Liver (tissue), 9 donors: ENCODE data around the gene AGA. TPM values are rescaled to one million over a fixed set of nuclear protein-coding genes. Genes with fewer than 3 reads are reported as not detected.
A peak's percentile ranks its signal among the peaks of the same experiment; 100 is the strongest.

Experiments used
- DNase-seq: peaks from one replicate; pipeline ENCODE4 v3.0.0-alpha.2; 2017; ENCODE audit warnings: low spot score
- H3K27ac ChIP-seq, 2 donors: one replicate each; pipeline ENCODE4 v1.7.0; 2013; ENCODE audit warnings: inconsistent platforms in 2 of 2, low read length in 2 of 2, control low read depth in 1 of 2, low read depth in 1 of 2, mild to moderate bottlenecking in 1 of 2
- H3K27me3 ChIP-seq, 4 donors: one replicate each; pipeline versions ENCODE4 v1.6.1 to v1.7.0; 2013; ENCODE audit warnings: low read length in 3 of 4, inconsistent platforms in 1 of 4, mild to moderate bottlenecking in 1 of 4, moderate library complexity in 1 of 4; ENCODE audit not compliant: control insufficient read depth in 4 of 4, insufficient read depth in 4 of 4
- H3K36me3 ChIP-seq, 4 donors: one replicate each; pipeline versions ENCODE4 v1.6.1 to v1.7.0; 2013; ENCODE audit warnings: low read length in 3 of 4, mild to moderate bottlenecking in 3 of 4, low read depth in 1 of 4, moderate library complexity in 1 of 4; ENCODE audit not compliant: control insufficient read depth in 4 of 4, insufficient read depth in 3 of 4
- H3K4me1 ChIP-seq, 4 donors: one replicate each; pipeline versions ENCODE4 v1.6.1 to v1.7.0; 2013; ENCODE audit warnings: low read length in 3 of 4, mild to moderate bottlenecking in 3 of 4, moderate library complexity in 1 of 4; ENCODE audit not compliant: control insufficient read depth in 4 of 4, insufficient read depth in 4 of 4
- H3K4me3 ChIP-seq, 3 donors: one replicate each; pipeline versions ENCODE4 v1.6.1 to v1.7.0; 2013; ENCODE audit warnings: low read length in 3 of 3, control low read depth in 1 of 3, low read depth in 1 of 3, mild to moderate bottlenecking in 1 of 3
- H3K9ac ChIP-seq, 2 donors: one replicate each; pipeline ENCODE4 v1.7.0; 2013; ENCODE audit warnings: low read length in 2 of 2, mild to moderate bottlenecking in 2 of 2, moderate library complexity in 2 of 2, control low read depth in 1 of 2, low read depth in 1 of 2
- H3K9me3 ChIP-seq, 4 donors: one replicate each; pipeline versions ENCODE4 v1.6.1 to v1.7.0; 2013; ENCODE audit warnings: low read length in 3 of 4; ENCODE audit not compliant: control insufficient read depth in 4 of 4
- FOXA1 ChIP-seq: IDR thresholded peaks from 2 replicates; pipeline ENCODE4 v1.6.1; 2016; ENCODE audit warnings: antibody characterized with exemption
- FOXA2 ChIP-seq: IDR thresholded peaks from 2 replicates; pipeline ENCODE4 v1.6.1; 2016; ENCODE audit warnings: antibody characterized with exemption
- HNF4A ChIP-seq, 2 donors: conservative IDR thresholded peaks; 2 replicates each; pipeline ENCODE4 v1.6.1; 2016; ENCODE audit warnings: antibody characterized with exemption in 2 of 2, mild to moderate bottlenecking in 2 of 2
- HNF4G ChIP-seq: IDR thresholded peaks from 2 replicates; pipeline ENCODE4 v1.6.1; 2016; ENCODE audit warnings: antibody characterized with exemption
- RXRA ChIP-seq, 2 donors: IDR thresholded peaks; 2 replicates each; pipeline ENCODE4 v1.6.1; 2017 to 2018; ENCODE audit warnings: antibody characterized with exemption in 2 of 2, mild to moderate bottlenecking in 1 of 2
- SP1 ChIP-seq: IDR thresholded peaks from 2 replicates; pipeline ENCODE4 v1.6.1; 2018; ENCODE audit warnings: antibody characterized with exemption, mild to moderate bottlenecking
- YY1 ChIP-seq: IDR thresholded peaks from 2 replicates; pipeline ENCODE4 v1.6.1; 2016; ENCODE audit warnings: antibody characterized with exemption, mild to moderate bottlenecking
- WGBS: extraction: QIAGEN DNeasy Blood & Tissue Kit; methylation state at CpG from one replicate; pipeline ENCODE4 v1.1.7; 2013; 5-methylcytosine and 5-hydroxymethylcytosine counted together
- polyA plus RNA-seq, 2 donors: library from polyadenylated mRNA; stranded (reverse) in 1 of 2; unstranded in 1 of 2; fragments of 200-250 nt in 1 of 2; fragments of >200 nt in 1 of 2; fragmentation: Nextera tagmentation in 1 of 2; extraction: Ambion mirVana in 1 of 2; gene quantifications; one replicate each; pipeline versions ENCODE4 v1.2.1 to v1.2.3, GENCODE V29; 2013 to 2015
- total RNA-seq, 2 donors: library from RNA; depleted of rRNA; stranded (reverse); fragments of >200 nt; gene quantifications; one replicate each; pipeline ENCODE4 v1.2.3, GENCODE V29; 2014
- TF ChIP-seq, protein P1 (sequence below): IDR thresholded peaks from 2 replicates; pipeline ENCODE4 v1.6.1; 2016; ENCODE audit warnings: antibody characterized with exemption
- TF ChIP-seq, protein P2 (sequence below): IDR thresholded peaks from 2 replicates; pipeline ENCODE4 v1.6.1; 2016; ENCODE audit warnings: antibody characterized with exemption
- TF ChIP-seq, protein P3 (sequence below): IDR thresholded peaks from 2 replicates; pipeline ENCODE4 v1.6.1; 2016; ENCODE audit warnings: antibody characterized with exemption
- donor health status: healthy.
- donor health status: healthy.
- donor health status: healthy.
- donor health status: healthy.
- donor health status: healthy.

AGA gene
- total and polyA plus RNA-seq, 4 donors, result 12.9 to 38.4 (median 35.6) TPM

DNA sequence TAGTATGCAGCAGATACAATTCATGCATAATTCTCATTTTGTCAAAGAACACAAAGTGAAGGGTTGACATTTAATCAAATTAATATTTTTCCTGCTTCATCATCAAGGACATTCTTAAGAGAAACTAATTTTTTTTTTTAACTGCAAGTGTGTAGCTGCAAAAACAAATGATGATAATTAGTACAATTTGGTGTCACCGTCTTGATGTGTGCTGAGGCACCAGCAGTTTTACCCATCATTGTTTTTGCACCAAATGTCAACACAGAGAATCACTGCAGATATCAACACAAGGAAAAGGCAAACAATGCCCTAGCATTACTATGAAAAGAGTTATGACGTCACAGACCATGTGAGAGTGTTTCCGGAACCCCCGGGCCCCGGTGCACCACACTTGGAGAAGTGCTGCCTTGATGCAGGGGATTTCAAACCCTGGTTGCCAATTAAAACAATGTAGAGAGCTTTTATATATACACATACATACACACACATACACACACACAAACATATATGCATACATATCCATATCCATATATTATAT is 55.9 kb downstream of the AGA start:
- Histone ChIP-seq H3K27ac (no peak overlapping the region), H3K9ac (no peak overlapping the region), H3K27me3 (no peaks in the 10 kb centered on the region), H3K36me3 (no peaks in the 10 kb centered on the region), H3K4me1 (peaks cover 0 to 2% (median under 1%) of the 10 kb centered on the region in 4 donors), H3K9me3 (no peaks in the 10 kb centered on the region), H3K4me3 (no peak overlapping the region)
- no peak for DNase-seq
- WGBS, result 77% methylated on average over 5 of the region's 5 CpGs
- no peak for TF ChIP-seq FOXA1
- no peak for TF ChIP-seq RXRA (IDR thresholded peaks at IDR 0.05)
- TF ChIP-seq HNF4A (conservative IDR thresholded peaks at IDR 0.05), result no peak
- TF ChIP-seq, protein P1, sequence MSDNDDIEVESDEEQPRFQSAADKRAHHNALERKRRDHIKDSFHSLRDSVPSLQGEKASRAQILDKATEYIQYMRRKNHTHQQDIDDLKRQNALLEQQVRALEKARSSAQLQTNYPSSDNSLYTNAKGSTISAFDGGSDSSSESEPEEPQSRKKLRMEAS, result no peak
- TF ChIP-seq, protein P2, sequence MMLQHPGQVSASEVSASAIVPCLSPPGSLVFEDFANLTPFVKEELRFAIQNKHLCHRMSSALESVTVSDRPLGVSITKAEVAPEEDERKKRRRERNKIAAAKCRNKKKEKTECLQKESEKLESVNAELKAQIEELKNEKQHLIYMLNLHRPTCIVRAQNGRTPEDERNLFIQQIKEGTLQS, result no peak
- TF ChIP-seq FOXA2, result no peak
- TF ChIP-seq YY1, result no peak

DNA sequence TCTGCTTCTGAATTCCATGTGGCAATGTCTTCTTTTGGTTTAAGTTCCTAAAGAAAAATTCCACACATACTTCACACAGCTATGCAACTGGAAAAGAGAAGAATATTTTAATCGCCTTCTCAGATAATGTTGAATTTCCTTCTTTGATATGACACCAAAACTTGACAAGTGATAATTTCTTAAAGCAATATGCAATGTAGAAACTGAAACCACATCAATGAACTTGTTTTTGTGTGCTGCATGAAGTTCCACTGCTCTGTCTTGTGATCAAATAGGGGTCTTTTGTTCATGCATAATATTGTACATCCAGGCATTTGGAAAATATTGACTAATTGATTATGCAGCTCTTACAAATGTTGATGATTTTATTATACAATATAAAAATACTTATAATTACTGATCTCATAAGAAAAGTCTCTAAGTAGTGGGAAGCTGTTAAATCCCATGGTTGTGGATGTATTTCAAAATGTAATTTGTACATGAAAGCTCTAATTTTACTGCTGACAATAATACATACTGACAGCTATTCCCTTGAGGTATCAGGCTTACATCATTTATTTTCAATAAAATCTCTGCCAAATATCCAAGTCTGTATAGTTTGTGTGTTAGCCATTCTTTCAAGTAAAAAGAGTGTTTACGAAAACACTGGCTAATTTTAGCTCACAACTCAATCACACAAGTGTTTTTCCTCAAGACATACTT is 56.5 kb downstream of the AGA start:
- Histone ChIP-seq H3K27ac (no peak overlapping the region), H3K4me1 (no peaks in the 10 kb centered on the region), H3K9ac (no peak overlapping the region), H3K9me3 (peaks cover 0 to 5% (median under 1%) of the 10 kb centered on the region in 4 donors), H3K27me3 (no peaks in the 10 kb centered on the region), H3K4me3 (no peak overlapping the region), H3K36me3 (no peaks in the 10 kb centered on the region)
- WGBS, result 71% methylated on average over 2 of the region's 2 CpGs
- no peak for DNase-seq
- TF ChIP-seq RXRA (IDR thresholded peaks at IDR 0.05) (no peak), SP1 (no peak), FOXA1 (no peak), HNF4A (conservative IDR thresholded peaks at IDR 0.05) (no peak), FOXA2 (no peak)
- TF ChIP-seq, protein P2, result no peak
- TF ChIP-seq, protein P3, sequence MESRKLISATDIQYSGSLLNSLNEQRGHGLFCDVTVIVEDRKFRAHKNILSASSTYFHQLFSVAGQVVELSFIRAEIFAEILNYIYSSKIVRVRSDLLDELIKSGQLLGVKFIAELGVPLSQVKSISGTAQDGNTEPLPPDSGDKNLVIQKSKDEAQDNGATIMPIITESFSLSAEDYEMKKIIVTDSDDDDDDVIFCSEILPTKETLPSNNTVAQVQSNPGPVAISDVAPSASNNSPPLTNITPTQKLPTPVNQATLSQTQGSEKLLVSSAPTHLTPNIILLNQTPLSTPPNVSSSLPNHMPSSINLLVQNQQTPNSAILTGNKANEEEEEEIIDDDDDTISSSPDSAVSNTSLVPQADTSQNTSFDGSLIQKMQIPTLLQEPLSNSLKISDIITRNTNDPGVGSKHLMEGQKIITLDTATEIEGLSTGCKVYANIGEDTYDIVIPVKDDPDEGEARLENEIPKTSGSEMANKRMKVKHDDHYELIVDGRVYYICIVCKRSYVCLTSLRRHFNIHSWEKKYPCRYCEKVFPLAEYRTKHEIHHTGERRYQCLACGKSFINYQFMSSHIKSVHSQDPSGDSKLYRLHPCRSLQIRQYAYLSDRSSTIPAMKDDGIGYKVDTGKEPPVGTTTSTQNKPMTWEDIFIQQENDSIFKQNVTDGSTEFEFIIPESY, result no peak

DNA sequence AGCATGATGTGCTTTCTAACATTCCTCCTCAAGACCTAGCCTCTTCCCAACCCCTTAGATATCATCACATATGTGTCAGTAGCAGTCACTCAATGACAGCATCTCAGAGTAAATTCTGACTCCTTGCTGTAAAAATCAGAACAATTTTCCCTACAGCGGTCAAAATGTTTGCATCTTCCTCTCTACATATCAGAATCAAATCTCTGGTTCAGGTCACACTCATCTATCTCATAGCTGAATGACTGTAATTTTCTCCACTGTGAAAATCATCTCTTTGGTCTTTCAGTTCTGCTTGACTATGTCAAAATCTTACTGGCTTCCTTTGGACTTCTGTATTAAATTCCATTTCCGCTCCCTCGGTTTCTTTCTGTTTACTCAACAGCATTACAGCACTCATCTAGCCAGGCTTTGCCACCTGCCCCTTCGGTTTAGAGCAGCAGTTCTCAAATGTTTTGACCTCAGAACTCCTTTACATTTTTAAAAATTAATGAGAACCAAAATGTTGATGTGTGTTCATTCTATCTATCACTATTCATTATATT is 57.3 kb downstream of the AGA start:
- H3K27ac ChIP-seq, result no peak overlapping the region
- H3K4me3 ChIP-seq, result no peak overlapping the region
- H3K9ac ChIP-seq, result no peak overlapping the region
- no peak for DNase-seq
- H3K9me3 ChIP-seq, result peaks cover 0 to 7% (median under 1%) of the 10 kb centered on the region in 4 donors
- no peaks in the 10 kb centered on the region for H3K4me1 ChIP-seq
- no peaks in the 10 kb centered on the region for H3K27me3 ChIP-seq
- no peaks in the 10 kb centered on the region for H3K36me3 ChIP-seq
- 55% methylated on average over 4 of the region's 4 CpGs for WGBS
- TF ChIP-seq HNF4A (conservative IDR thresholded peaks at IDR 0.05) (peak; percentile 61 to 81), HNF4G (no peak)
